ENCODE results near the gene TLX3. TPM values are rescaled to one million over a fixed set of nuclear protein-coding genes. Genes with fewer than 3 reads are reported as not detected.

Gene TLX3
- total and polyA plus RNA-seq, 2 of the 4 experiments (the other 2 are of a cell fraction): not detected

DNA sequence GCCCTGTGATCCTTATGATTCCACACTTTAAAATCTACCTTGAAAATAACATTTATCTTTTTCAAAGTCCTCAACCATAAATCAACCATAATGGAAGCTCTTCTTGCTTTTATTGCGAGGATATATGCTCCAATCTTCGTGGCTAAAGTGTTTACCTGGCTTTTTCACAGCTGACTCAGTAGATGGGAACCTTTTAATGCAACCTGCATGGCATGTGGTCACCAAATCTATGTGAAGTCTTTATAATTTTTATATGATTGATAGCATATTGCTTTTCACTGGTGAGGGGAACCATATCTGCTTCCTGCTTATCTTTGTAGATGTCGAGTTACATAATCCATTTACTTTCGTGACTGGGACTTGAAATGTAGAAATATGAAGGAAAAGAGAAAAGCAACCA lies 47.1 kb upstream of the TLX3 start:
- H4K91ac ChIP-seq (ENCODE audit: insufficient read depth, low read depth, low read length): no peak overlapping the region
- H3K36me3 ChIP-seq (ENCODE audit: control insufficient read depth, insufficient read depth, low read length): peaks cover 2% of the 10 kb centered on the region; the same call in 1 of the 2 replicates
- no peak overlapping the region for H2AFZ ChIP-seq (replicated peaks; ENCODE audit: low read length, poor library complexity)
- no peak overlapping the region for H3K4ac ChIP-seq (ENCODE audit: low read depth, low read length)
- H2AK9ac ChIP-seq (replicated peaks; ENCODE audit: low read depth, low read length, poor library complexity): no peak overlapping the region
- no peak overlapping the region for H3K4me3 ChIP-seq (ENCODE audit: insufficient read depth, low read depth, low read length)
- no peak overlapping the region for H3K4me2 ChIP-seq (ENCODE audit: low read depth, low read length)
- H4K20me1 ChIP-seq (ENCODE audit: insufficient read depth, low read length): no peaks in the 10 kb centered on the region
- no peaks in the 10 kb centered on the region for H3K79me1 ChIP-seq (ENCODE audit: low read depth in 1 of 2, low read length in 2 of 2)
- ChIA-PET CTCF (no interaction called here), POLR2A (ENCODE audit: unreplicated experiment) (interaction anchor here (0.6 kb wide), 1 partner anchor 106 kb away, joined by 14 read pairs; no protein-coding TSS in a partner anchor)
- no peaks in the 10 kb centered on the region for H3K27me3 ChIP-seq (ENCODE audit: control insufficient read depth, insufficient read depth, low read length)
- dilution Hi-C loops (cut with HindIII; ENCODE audit: low sequenced_read_pairs, unreplicated experiment) (no loop called here), in situ Hi-C loops (cut with MboI; ENCODE audit: low sequenced_read_pairs) (no loop called here), intact Hi-C loops (cut with micrococcal nuclease) (no loop called here)
- no peak overlapping the region for H4K5ac ChIP-seq (ENCODE audit: low read depth, low read length)
- no peak overlapping the region for H2BK5ac ChIP-seq (ENCODE audit: low read depth, low read length, poor library complexity, severe bottlenecking)
- H3K18ac ChIP-seq (ENCODE audit: low read depth, low read length): no peak overlapping the region
- H3K27ac ChIP-seq (ENCODE audit: insufficient read depth, low read length): no peak overlapping the region
- H3K14ac ChIP-seq (replicated peaks; ENCODE audit: low read depth, low read length): no peak overlapping the region
- BruUV-seq (replicated peaks): no TSS peak
- H3K4me1 ChIP-seq (ENCODE audit: control insufficient read depth, insufficient read depth, low read length): no peaks in the 10 kb centered on the region
- H2AK5ac ChIP-seq (ENCODE audit: low read depth, low read length): no peak overlapping the region
- no peak for TF ChIP-seq BHLHE40 (IDR thresholded peaks at IDR 0.05; ENCODE audit: low read depth, low read length)
- no peak for TF ChIP-seq FOS (IDR thresholded peaks at IDR 0.05; ENCODE audit: low read depth, low read length)
- TF ChIP-seq MAFK (IDR thresholded peaks at IDR 0.05; ENCODE audit: low read depth, low read length): no peak
- TF ChIP-seq SMC3 (IDR thresholded peaks at IDR 0.05; ENCODE audit: low read depth, low read length): no peak
- no peak for TF ChIP-seq CEBPB (IDR thresholded peaks at IDR 0.05; ENCODE audit: low read depth, low read length)
- no peak for TF ChIP-seq NFE2L2 (IDR thresholded peaks at IDR 0.05; ENCODE audit: low read depth, low read length)
- TF ChIP-seq POLR2A (IDR thresholded peaks at IDR 0.05; ENCODE audit: low read depth, low read length): no peak
- no peak for TF ChIP-seq MAZ (IDR thresholded peaks at IDR 0.05; ENCODE audit: borderline replicate concordance, low read depth, low read length)
- no peak for TF ChIP-seq RFX5 (IDR thresholded peaks at IDR 0.05; ENCODE audit: low read depth, low read length)
- TF ChIP-seq CHD1 (IDR thresholded peaks at IDR 0.05; ENCODE audit: low read depth, low read length): no peak
- no peak for TF ChIP-seq RCOR1 (IDR thresholded peaks at IDR 0.05; ENCODE audit: insufficient replicate concordance, low read length)
- no peak for TF ChIP-seq MXI1 (IDR thresholded peaks at IDR 0.05; ENCODE audit: borderline replicate concordance, low read depth, low read length)
- no peak for TF ChIP-seq ELK1 (IDR thresholded peaks at IDR 0.05; ENCODE audit: borderline replicate concordance, low read depth, low read length)
- TF ChIP-seq RAD21 (IDR thresholded peaks at IDR 0.05; ENCODE audit: low read length): no peak
- TF ChIP-seq CTCF (conservative IDR thresholded peaks at IDR 0.05; ENCODE audit: low read depth, low read length): no peak
- TF ChIP-seq, protein P1, sequence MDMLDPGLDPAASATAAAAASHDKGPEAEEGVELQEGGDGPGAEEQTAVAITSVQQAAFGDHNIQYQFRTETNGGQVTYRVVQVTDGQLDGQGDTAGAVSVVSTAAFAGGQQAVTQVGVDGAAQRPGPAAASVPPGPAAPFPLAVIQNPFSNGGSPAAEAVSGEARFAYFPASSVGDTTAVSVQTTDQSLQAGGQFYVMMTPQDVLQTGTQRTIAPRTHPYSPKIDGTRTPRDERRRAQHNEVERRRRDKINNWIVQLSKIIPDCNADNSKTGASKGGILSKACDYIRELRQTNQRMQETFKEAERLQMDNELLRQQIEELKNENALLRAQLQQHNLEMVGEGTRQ (IDR thresholded peaks at IDR 0.05; ENCODE audit: low read depth, low read length): no peak
- ATAC-seq (ENCODE audit: low read depth) (no peak), DNase-seq (no peak)
- no peak overlapping the region for H2BK120ac ChIP-seq (ENCODE audit: low read depth, low read length)
- no peak overlapping the region for H2BK20ac ChIP-seq (ENCODE audit: low read depth, low read length)
- H3K9me3 ChIP-seq (ENCODE audit: control insufficient read depth, insufficient read depth, low read length): no peaks in the 10 kb centered on the region
- H4K8ac ChIP-seq (ENCODE audit: low read depth in 2 of 2, low read length in 2 of 2): no peak overlapping the region
- H3K56ac ChIP-seq (ENCODE audit: extremely low read depth, insufficient read depth, low read length): no peak overlapping the region
- no CpG with 5 or more reads among the region's 4 CpGs for WGBS, 2 experiments (ENCODE audit: extremely low coverage in 2 of 2, insufficient read length in 1 of 2)
- H3K23ac ChIP-seq (ENCODE audit: low read depth, low read length): no peak overlapping the region
- H3K9me1 ChIP-seq (ENCODE audit: insufficient read depth, low read length): no peaks in the 10 kb centered on the region
- H3K9ac ChIP-seq (ENCODE audit: low read depth, low read length): no peak overlapping the region
- H2BK15ac ChIP-seq (ENCODE audit: low read depth, low read length): no peak overlapping the region
